MCF 10A (cell line): ENCODE data around the gene LY6G5C. TPM values are rescaled to one million over a fixed set of nuclear protein-coding genes. Genes with fewer than 3 reads are reported as not detected.

Experiments used
- BruUV-seq: library from RNA; stranded (reverse); fragments of 400-500 nt; replicated peaks from 2 replicates; lab custom pipeline; 2021; lab: Mats Ljungman, UMichigan
- CTCF ChIA-PET: fragments of 300-600 bp; sonication (Branson Sonifier 250); formaldehyde crosslinking; extraction: SDS; loops from one replicate; lab custom pipeline; 2021; ENCODE audit warnings: antibody characterized with exemption, inconsistent platforms; lab: Yijun Ruan, JAX
- POLR2A ChIA-PET: fragments of 300-600, 350-650 bp; sonication (Branson Sonifier 250); formaldehyde crosslinking; extraction: SDS; loops from one replicate; lab custom pipeline; 2020; ENCODE audit warnings: antibody characterized with exemption, inconsistent platforms; lab: Yijun Ruan, JAX
- DNase-seq: peaks from one replicate; pipeline ENCODE4 v3.0.0-alpha.2; 2018; ENCODE audit not compliant: unreplicated experiment
- H3K27ac Mint-ChIP-seq: one replicate; pipeline ENCODE4 v1.8.0; 2022; ENCODE audit warnings: mild to moderate bottlenecking, low read depth, mixed read lengths; ENCODE audit not compliant: unreplicated experiment
- H3K27me3 Mint-ChIP-seq: one replicate; pipeline ENCODE4 v1.8.0; 2022; ENCODE audit warnings: mixed read lengths; ENCODE audit not compliant: insufficient read depth, unreplicated experiment
- H3K36me3 Mint-ChIP-seq: one replicate; pipeline ENCODE4 v1.8.0; 2022; ENCODE audit warnings: mild to moderate bottlenecking, moderate library complexity, mixed read lengths; ENCODE audit not compliant: insufficient read depth, unreplicated experiment
- H3K4me1 Mint-ChIP-seq: one replicate; pipeline ENCODE4 v1.8.0; 2022; ENCODE audit warnings: mixed read lengths; ENCODE audit not compliant: insufficient read depth, unreplicated experiment
- H3K4me3 Mint-ChIP-seq: one replicate; pipeline ENCODE4 v1.8.0; 2022; ENCODE audit warnings: mild to moderate bottlenecking, moderate library complexity, mixed read lengths; ENCODE audit not compliant: unreplicated experiment
- H3K9me3 Mint-ChIP-seq: one replicate; pipeline ENCODE4 v1.8.0; 2022; ENCODE audit warnings: mixed read lengths; ENCODE audit not compliant: unreplicated experiment
- CTCF ChIP-seq: fragments of 200-600 bp; IDR thresholded peaks from one replicate; pipeline ENCODE4 v1.8.0; 2022; ENCODE audit warnings: antibody characterized with exemption, mild to moderate bottlenecking; ENCODE audit not compliant: unreplicated experiment
- intact Hi-C: fragments of 100-400 bp; cut with micrococcal nuclease; formaldehyde crosslinking; loops from 2 replicates; pipeline ENCODE4 v1.14.1; 2022
- total RNA-seq: library from RNA; stranded (reverse); gene quantifications from 2 replicates; pipeline ENCODE4 v1.2.3, GENCODE V29; 2022

The LY6G5C gene
- total RNA-seq, 1 experiment from 2014 or later = 1.4 TPM

GRCh38 chr6:31630177-31630934, 50.5 kb downstream of the LY6G5C start:
- Mint-ChIP-seq H3K27me3 (no peaks in the 10 kb centered on the region), H3K27ac (no peak overlapping the region), H3K36me3 (peaks cover 100% of the 10 kb centered on the region), H3K4me3 (no peak overlapping the region), H3K9me3 (no peaks in the 10 kb centered on the region), H3K4me1 (no peaks in the 10 kb centered on the region)
- no TSS peak for BruUV-seq
- no peak for TF ChIP-seq CTCF
- intact Hi-C loops = no loop called here
- no peak for DNase-seq
- ChIA-PET CTCF (no interaction called here), POLR2A (no interaction called here)

DNA sequence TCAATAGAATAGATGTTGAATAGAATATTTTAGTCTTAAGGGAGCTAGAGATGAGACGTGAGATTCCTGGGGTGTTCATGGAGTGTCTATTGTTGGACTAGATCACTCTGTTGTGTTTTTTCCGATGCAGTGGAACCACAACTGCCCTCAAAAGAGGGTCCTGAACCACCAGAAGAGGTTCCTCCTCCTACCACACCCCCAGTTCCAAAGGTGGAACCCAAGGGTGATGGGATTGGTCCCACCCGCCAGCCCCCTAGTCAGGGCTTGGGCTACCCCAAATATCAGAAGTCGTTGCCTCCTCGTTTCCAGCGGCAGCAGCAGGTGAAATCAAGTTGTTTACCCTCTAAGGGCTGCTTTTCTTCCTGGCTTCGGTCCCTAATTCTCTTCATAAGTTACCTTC, 51.9 kb downstream of the LY6G5C start:
- CTCF ChIA-PET = no interaction called here

DNA sequence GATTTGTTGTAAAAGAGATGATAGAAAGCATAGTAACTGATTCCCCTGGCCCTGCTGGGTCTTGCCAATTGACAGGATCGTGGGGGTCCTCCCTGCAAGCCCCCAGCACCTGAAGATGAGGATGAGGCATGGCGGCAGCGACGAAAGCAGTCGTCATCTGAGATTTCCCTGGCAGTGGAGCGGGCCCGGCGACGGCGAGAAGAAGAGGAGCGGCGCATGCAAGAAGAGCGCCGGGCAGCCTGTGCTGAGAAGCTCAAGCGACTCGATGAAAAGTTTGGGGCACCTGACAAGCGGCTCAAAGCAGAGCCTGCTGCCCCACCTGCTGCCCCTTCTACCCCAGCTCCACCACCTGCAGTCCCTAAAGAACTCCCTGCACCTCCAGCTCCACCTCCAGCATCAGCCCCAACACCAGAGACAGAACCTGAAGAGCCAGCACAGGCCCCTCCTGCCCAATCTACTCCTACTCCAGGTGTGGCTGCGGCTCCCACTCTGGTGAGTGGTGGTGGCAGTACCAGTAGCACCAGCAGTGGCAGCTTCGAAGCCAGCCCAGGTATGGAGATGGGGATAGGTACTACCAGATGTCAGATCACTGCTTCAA, 53.1 kb downstream of the LY6G5C start:
- no peak for TF ChIP-seq CTCF
- Mint-ChIP-seq H3K9me3 (no peaks in the 10 kb centered on the region), H3K4me1 (peaks cover 2% of the 10 kb centered on the region), H3K27ac (peak overlapping the region; percentile 60), H3K4me3 (no peak overlapping the region), H3K27me3 (no peaks in the 10 kb centered on the region), H3K36me3 (peaks cover 100% of the 10 kb centered on the region)
- BruUV-seq = no TSS peak
- intact Hi-C loops = no loop called here
- CTCF ChIA-PET = interaction anchor here (0.7 to 0.9 kb wide), 2 partner anchors 13 to 49 kb away, joined by 3 read pairs; no protein-coding TSS in a partner anchor
- POLR2A ChIA-PET = interaction anchor here (1.0 to 8.0 kb wide), 2 partner anchors 11 to 24 kb away, joined by 4 to 50 read pairs; partner anchors contain the start of gene BAG6
- no peak for DNase-seq

More for the DNA sequence above, 51.9 kb downstream of the LY6G5C start:
- DNase-seq = no peak
- Mint-ChIP-seq H3K4me3 (no peak overlapping the region), H3K27ac (no peak overlapping the region), H3K36me3 (peaks cover 100% of the 10 kb centered on the region), H3K27me3 (no peaks in the 10 kb centered on the region), H3K9me3 (no peaks in the 10 kb centered on the region), H3K4me1 (no peaks in the 10 kb centered on the region)
- no peak for TF ChIP-seq CTCF
- POLR2A ChIA-PET = interaction anchor here (0.5 to 1.0 kb wide), 2 partner anchors 23 to 107 kb away, joined by 3 to 4 read pairs; partner anchors contain the start of gene BAG6
- no TSS peak for BruUV-seq
- intact Hi-C loops = no loop called here

GRCh38 chr6:31626952-31627351, 53.9 kb downstream of the LY6G5C start:
- Mint-ChIP-seq H3K27ac (peak overlapping the region; percentile 60), H3K27me3 (no peaks in the 10 kb centered on the region), H3K4me3 (no peak overlapping the region), H3K4me1 (peaks cover 10% of the 10 kb centered on the region), H3K9me3 (no peaks in the 10 kb centered on the region), H3K36me3 (peaks cover 100% of the 10 kb centered on the region)
- ChIA-PET CTCF (interaction anchor here (0.7 to 1.0 kb wide), 4 partner anchors 8 to 164 kb away, joined by 3 read pairs; no protein-coding TSS in a partner anchor), POLR2A (interaction anchor here (0.7 to 8.0 kb wide), 3 partner anchors 12 to 1879 kb away, joined by 4 to 50 read pairs (median 11); partner anchors contain the start of gene BAG6)
- no peak for DNase-seq
- no peak for TF ChIP-seq CTCF
- BruUV-seq = no TSS peak
- intact Hi-C loops = no loop called here
